ENCODE results near the gene SLC5A10.
"Not testable (repeated sequence)": the region's sequence is repeated elsewhere in the genome, so short reads cannot be mapped to it uniquely, and the experiment has no call there.

The SLC5A10 gene

GRCh38 chr17:18951941-18952842 lies at the start of gene SLC5A10:
SLC5A10 (plus strand) TSS chr17:18952165; CDS start chr17:18952206, 41 bp downstream.
- in situ Hi-C loops (cut with HindIII; ENCODE audit: low pct_unique_long_range_greater_than_20kb, low sequenced_read_pairs), result no loop called here
- peak; percentile 47 to 60 for DNase-seq (ENCODE audit: low read depth in 1 of 2, low spot score in 1 of 2)
- no peak for TF ChIP-seq JUND (IDR thresholded peaks at IDR 0.05; ENCODE audit: low read depth)

- no peak for TF ChIP-seq JUND (IDR thresholded peaks at IDR 0.05; ENCODE audit: low read depth)
- in situ Hi-C loops (cut with HindIII; ENCODE audit: low pct_unique_long_range_greater_than_20kb, low sequenced_read_pairs), result no loop called here
- DNase-seq (ENCODE audit: low read depth in 1 of 2, low spot score in 1 of 2), result no peak
These were observed 47.5 kb upstream of the SLC5A10 start for GRCh38 chr17:18904482-18904881.

- no peak for TF ChIP-seq JUND (IDR thresholded peaks at IDR 0.05; ENCODE audit: low read depth)
- in situ Hi-C loops (cut with HindIII; ENCODE audit: low pct_unique_long_range_greater_than_20kb, low sequenced_read_pairs), result no loop called here
- no peak for DNase-seq (ENCODE audit: low read depth in 1 of 2, low spot score in 1 of 2)
These were observed 46.7 kb upstream of the SLC5A10 start for GRCh38 chr17:18905226-18905625.

GRCh38 chr17:18910326-18910725 lies 41.6 kb upstream of the SLC5A10 start:
- in situ Hi-C loops (cut with HindIII; ENCODE audit: low pct_unique_long_range_greater_than_20kb, low sequenced_read_pairs), result no loop called here
- no peak for TF ChIP-seq JUND (IDR thresholded peaks at IDR 0.05; ENCODE audit: low read depth)
- DNase-seq (ENCODE audit: low read depth in 1 of 2, low spot score in 1 of 2), result no peak

- TF ChIP-seq JUND (IDR thresholded peaks at IDR 0.05; ENCODE audit: low read depth), result no peak
- in situ Hi-C loops (cut with HindIII; ENCODE audit: low pct_unique_long_range_greater_than_20kb, low sequenced_read_pairs), result no loop called here
- DNase-seq (ENCODE audit: low read depth in 1 of 2, low spot score in 1 of 2), result no peak
These were observed 41.1 kb upstream of the SLC5A10 start for GRCh38 chr17:18910881-18911280.

DNA sequence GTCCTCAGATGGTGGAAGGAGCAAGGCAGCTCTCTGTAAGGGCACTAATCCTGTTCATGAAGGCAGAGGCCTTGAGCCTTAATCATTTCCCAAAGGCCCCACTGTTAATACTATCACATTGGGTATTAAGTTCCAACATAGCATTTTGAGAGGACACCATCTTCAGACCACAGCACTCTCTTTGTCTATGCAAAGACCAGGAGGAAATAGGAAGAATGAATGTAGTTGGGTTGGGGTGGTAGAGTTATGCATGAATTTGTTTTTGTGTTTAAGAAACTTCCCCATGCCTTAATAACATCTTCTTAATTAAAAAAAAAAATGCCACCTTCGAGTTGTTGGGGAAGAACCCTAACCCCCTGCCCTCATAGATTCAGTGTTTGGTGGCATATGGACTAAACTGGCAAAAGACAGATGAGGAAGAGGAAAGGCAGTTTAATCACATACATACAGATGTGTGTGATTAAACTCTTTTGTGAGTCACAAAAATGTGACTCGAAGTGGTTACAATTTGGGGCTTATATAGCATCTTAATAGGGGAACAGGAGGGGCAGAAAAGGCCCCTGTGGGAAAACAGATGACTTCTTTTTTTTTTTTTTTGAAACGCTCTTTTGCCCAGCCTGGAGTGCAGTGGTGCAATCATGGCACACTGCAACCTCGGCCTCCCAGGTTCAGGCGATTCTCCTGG lies 35.0 kb upstream of the SLC5A10 start:
- TF ChIP-seq JUND (IDR thresholded peaks at IDR 0.05; ENCODE audit: low read depth), result no peak
- no peak for DNase-seq (ENCODE audit: low read depth in 1 of 2, low spot score in 1 of 2)
- in situ Hi-C loops (cut with HindIII; ENCODE audit: low pct_unique_long_range_greater_than_20kb, low sequenced_read_pairs), result no loop called here

- in situ Hi-C loops (cut with HindIII; ENCODE audit: low pct_unique_long_range_greater_than_20kb, low sequenced_read_pairs), result no loop called here
- DNase-seq (ENCODE audit: low read depth in 1 of 2, low spot score in 1 of 2), result no peak
- no peak for TF ChIP-seq JUND (IDR thresholded peaks at IDR 0.05; ENCODE audit: low read depth)
These were observed 34.4 kb upstream of the SLC5A10 start for GRCh38 chr17:18917506-18918032.

- DNase-seq (ENCODE audit: low read depth in 1 of 2, low spot score in 1 of 2), result no peak
- TF ChIP-seq JUND (IDR thresholded peaks at IDR 0.05; ENCODE audit: low read depth), result no peak
- in situ Hi-C loops (cut with HindIII; ENCODE audit: low pct_unique_long_range_greater_than_20kb, low sequenced_read_pairs), result no loop called here
These were observed 32.0 kb upstream of the SLC5A10 start for GRCh38 chr17:18919963-18920362.

DNA sequence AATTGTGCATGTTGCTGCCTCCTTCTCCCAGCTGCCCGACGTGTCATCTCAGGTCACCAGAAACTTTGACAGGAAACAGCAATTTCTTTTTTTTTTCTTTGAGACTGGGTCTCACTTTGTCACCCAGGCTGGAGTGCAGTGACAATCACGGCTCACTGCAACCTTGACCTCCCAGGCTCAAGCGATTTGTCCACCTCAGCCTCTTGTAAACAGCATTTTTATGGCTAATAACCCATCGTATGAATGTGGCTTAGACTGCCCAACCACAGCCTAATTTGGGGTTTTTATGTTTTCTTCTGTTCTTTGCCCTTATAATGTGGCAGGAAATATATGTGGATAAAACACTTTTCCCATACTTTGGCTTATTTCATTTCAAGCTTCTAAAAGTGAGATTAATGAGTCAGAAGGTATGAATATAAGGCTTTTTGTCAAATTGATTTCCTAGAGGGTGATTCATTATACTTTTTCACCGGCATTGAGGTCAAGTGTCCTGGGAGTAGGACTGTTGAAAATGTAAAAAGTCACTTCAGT lies 31.0 kb upstream of the SLC5A10 start:
- TF ChIP-seq JUND (IDR thresholded peaks at IDR 0.05; ENCODE audit: low read depth), result no peak
- no peak for DNase-seq (ENCODE audit: low read depth in 1 of 2, low spot score in 1 of 2)
- in situ Hi-C loops (cut with HindIII; ENCODE audit: low pct_unique_long_range_greater_than_20kb, low sequenced_read_pairs), result no loop called here

GRCh38 chr17:18921485-18921884 lies 30.5 kb upstream of the SLC5A10 start:
- in situ Hi-C loops (cut with HindIII; ENCODE audit: low pct_unique_long_range_greater_than_20kb, low sequenced_read_pairs), result no loop called here
- DNase-seq (ENCODE audit: low read depth in 1 of 2, low spot score in 1 of 2), result no peak
- TF ChIP-seq JUND (IDR thresholded peaks at IDR 0.05; ENCODE audit: low read depth), result no peak

DNA sequence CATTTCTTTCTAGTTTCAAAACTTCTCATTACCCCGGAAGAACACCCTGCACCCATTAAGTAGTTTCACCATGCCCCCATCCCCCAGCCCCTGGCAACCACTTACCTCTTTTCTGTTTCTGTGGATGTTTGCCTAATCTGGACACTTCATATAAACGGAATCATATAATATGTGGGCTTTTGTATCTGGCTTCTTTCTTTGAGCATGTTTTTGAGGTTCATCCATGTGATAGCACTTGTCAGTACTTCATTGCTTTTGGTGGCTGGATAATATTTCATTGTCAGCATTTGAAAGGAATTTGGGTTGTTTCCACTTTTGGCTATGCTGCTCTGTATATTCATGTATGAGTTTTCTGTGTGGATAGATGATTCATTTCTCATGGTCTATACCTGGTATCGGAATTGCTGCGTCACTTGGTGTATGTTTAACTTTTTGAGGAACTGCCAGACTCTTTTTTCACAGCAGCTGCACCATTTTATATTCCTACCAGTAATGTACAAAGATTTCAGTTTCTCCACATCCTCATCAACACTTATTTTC lies 30.0 kb upstream of the SLC5A10 start:
- in situ Hi-C loops (cut with HindIII; ENCODE audit: low pct_unique_long_range_greater_than_20kb, low sequenced_read_pairs), result no loop called here
- no peak for TF ChIP-seq JUND (IDR thresholded peaks at IDR 0.05; ENCODE audit: low read depth)
- no peak for DNase-seq (ENCODE audit: low read depth in 1 of 2, low spot score in 1 of 2)

DNA sequence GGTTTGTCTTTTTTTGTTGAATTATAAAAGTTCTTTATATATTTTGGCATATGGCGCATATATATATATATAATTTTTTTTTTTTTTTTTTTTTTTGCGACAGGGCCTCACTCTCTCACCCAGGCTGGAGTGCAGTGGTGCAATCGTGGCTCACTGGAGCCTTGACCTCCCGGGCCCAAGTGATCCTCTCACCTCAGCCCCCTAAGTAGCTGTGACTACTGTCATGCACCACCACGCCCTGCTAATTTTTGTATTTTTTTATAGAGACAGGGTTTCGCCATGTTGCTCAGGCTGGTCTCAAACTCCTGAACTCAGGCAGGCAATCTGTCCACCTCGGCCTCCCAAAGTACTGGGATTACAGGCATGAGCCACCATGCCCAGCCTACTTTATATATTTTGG lies 29.4 kb upstream of the SLC5A10 start:
- in situ Hi-C loops (cut with HindIII; ENCODE audit: low pct_unique_long_range_greater_than_20kb, low sequenced_read_pairs); DNase-seq (ENCODE audit: low read depth in 1 of 2, low spot score in 1 of 2): not testable (repeated sequence)
